GM12801 (cell line): Measurements from ENCODE around the gene FHOD3.

Source experiments
- CTCF ChIP-seq: IDR thresholded peaks from one replicate; pipeline ENCODE4 v1.5.1; 2011; ENCODE audit warnings: control low read depth; ENCODE audit not compliant: insufficient read length; ENCODE audit errors: extremely low read depth

The FHOD3 gene

DNA sequence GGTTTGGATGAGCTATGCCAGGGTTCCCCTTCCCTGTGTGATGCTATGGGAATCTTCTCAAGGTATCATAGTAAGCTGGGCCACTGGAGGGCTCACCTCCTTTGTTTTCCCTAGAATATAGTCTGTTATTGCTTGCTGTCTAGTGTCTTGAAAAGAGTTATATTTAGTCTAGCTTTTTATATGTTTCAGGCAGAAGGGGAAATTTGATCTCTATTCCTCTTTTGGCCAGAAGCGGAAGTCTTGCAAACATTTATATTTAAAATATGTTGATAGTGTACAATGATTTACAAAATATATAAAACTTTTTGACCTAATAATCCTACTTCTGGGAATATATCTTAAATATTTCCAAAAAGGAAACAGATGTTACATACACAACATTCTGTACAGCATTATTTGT, 260.7 kb downstream of the FHOD3 start:
- no peak for TF ChIP-seq CTCF

GRCh38 chr18:36559149-36559857, 261.8 kb downstream of the FHOD3 start:
- TF ChIP-seq CTCF: no peak

GRCh38 chr18:36560187-36560586, 262.7 kb downstream of the FHOD3 start:
- no peak for TF ChIP-seq CTCF

DNA sequence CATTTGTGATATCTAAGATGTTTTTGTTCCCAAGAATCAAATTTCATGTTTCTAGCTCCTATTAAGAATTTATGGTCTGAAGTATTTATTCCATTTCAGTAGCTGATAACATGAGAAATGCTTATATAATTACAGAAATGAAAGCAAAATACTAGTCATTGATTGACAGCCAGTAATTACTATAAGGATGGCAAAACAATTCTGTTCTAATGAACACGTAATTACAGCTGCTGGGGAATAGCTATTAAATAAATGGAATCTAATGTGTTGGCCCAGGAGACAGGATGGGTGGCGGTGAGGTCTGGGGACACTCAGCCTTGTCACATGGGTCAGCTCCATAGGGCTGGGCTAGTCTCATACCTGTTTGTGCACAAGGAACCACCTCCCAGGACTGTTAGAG, 263.5 kb downstream of the FHOD3 start:
- no peak for TF ChIP-seq CTCF

DNA sequence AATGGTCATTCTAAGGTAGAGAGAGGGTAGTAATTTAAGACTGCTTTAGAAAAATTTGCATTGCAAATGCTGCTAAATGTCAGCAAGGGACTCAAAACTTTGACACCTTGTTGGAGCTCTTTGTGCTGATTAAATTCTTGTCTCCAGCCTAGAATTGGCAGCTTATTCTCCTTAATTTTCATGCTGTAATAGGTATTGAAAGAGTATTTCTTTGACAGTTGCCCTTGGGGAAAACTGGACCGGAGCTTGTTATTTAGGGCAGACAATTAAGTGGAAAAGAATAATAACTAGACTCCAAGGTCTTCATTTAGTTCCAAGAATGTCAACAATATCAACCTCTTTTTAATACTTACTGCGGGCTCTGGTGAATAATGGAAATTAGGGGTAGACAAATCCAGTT, 267.3 kb downstream of the FHOD3 start:
- no peak for TF ChIP-seq CTCF

DNA sequence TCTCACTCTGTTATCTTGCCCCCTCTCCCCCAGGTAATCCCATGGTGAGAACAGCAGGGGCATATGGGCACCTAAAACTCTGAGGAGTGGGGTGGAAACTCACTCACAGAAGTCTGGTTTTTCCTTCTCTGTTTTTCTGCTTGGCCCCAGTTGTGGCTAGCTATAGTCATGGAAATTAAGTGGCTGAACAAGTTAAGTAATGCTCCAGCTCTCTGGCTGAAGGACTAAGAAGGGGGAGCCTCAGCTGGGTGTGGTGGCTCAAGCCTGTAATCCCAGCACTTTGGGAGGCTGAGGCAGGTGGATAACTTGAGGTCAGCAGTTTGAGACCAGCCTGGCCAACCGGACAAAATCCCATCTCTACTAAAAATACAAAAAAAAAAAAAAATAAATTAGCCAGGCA, 270.3 kb downstream of the FHOD3 start:
- TF ChIP-seq CTCF: no peak

GRCh38 chr18:36568487-36568886, 271.0 kb downstream of the FHOD3 start:
- TF ChIP-seq CTCF: no peak
